ENCODE results near the gene LCE1D. TPM values are rescaled to one million over a fixed set of nuclear protein-coding genes. Genes with fewer than 3 reads are reported as not detected.

LCE1D gene
- total RNA-seq, 1 donor from 2014 or later = not detected

- intact Hi-C loops (cut with micrococcal nuclease) = no loop called here
Observed at GRCh38 chr1:152811671-152812070, 15.2 kb downstream of the LCE1D start, which contains the start of gene LCE1B. Gene LCE1B, plus strand, starts transcription at chr1:152811971. Its CDS starts 476 bp downstream, at chr1:152812447.

GRCh38 chr1:152817309-152817708 is 20.8 kb downstream of the LCE1D start:
- intact Hi-C loops (cut with micrococcal nuclease) = no loop called here

GRCh38 chr1:152823294-152823693 is 26.8 kb downstream of the LCE1D start:
- intact Hi-C loops (cut with micrococcal nuclease) = no loop called here

- intact Hi-C loops (cut with micrococcal nuclease) = no loop called here
Observed at GRCh38 chr1:152824964-152825363, 28.4 kb downstream of the LCE1D start.

- intact Hi-C loops (cut with micrococcal nuclease) = no loop called here
Observed at GRCh38 chr1:152827173-152827572, 30.7 kb downstream of the LCE1D start, which contains the start of gene LCE1A. Gene LCE1A, plus strand, starts transcription at chr1:152827473. Its CDS starts 0 bp downstream, at chr1:152827473.

GRCh38 chr1:152836870-152837269 is 40.3 kb downstream of the LCE1D start:
- intact Hi-C loops (cut with micrococcal nuclease) = no loop called here

- intact Hi-C loops (cut with micrococcal nuclease) = no loop called here
Observed at GRCh38 chr1:152842556-152842955, 46.0 kb downstream of the LCE1D start, which contains the start of gene LCE6A. Gene LCE6A, plus strand, starts transcription at chr1:152842856. Its CDS starts 665 bp downstream, at chr1:152843521.

Other genes starting within 250 kb of the LCE1D start
- not detected in 2 replicates for gene LCE3E, start 229.9 kb upstream of the LCE1D start, total RNA-seq
- gene LCE3D, start 216.2 kb upstream of the LCE1D start, total RNA-seq = not detected in 2 replicates
- not detected in 2 replicates for gene LCE3C, start 196.5 kb upstream of the LCE1D start, total RNA-seq
- not detected in 2 replicates for gene LCE3B, start 182.9 kb upstream of the LCE1D start, total RNA-seq
- gene LCE3A, start 173.6 kb upstream of the LCE1D start, total RNA-seq = not detected in 2 replicates
- not detected in 2 replicates for gene LCE2D, start 133.3 kb upstream of the LCE1D start, total RNA-seq
- not detected in 2 replicates for gene LCE2C, start 121.4 kb upstream of the LCE1D start, total RNA-seq
- not detected in 2 replicates for gene LCE2B, start 110.6 kb upstream of the LCE1D start, total RNA-seq
- not detected in 2 replicates for gene LCE2A, start 98.4 kb upstream of the LCE1D start, total RNA-seq
- gene LCE4A, start 88.6 kb upstream of the LCE1D start, total RNA-seq = not detected in 2 replicates
- gene KPRP, start 38.7 kb upstream of the LCE1D start, total RNA-seq = not detected in 2 replicates
- gene LCE1F, start 21.6 kb upstream of the LCE1D start, total RNA-seq = not detected in 2 replicates
- gene LCE1E, start 10.5 kb upstream of the LCE1D start, total RNA-seq = not detected in 2 replicates
- gene LCE1C, start 9.9 kb downstream of the LCE1D start, total RNA-seq = not detected in 2 replicates
- not detected in 2 replicates for gene LCE1B, start 15.2 kb downstream of the LCE1D start, total RNA-seq
- not detected in 2 replicates for gene LCE1A, start 30.8 kb downstream of the LCE1D start, total RNA-seq
- not detected in 2 replicates for gene LCE6A, start 46.1 kb downstream of the LCE1D start, total RNA-seq
- gene LCE7A, start 63.3 kb downstream of the LCE1D start, total RNA-seq = not detected in 2 replicates
- not detected in 2 replicates for gene SMCP, start 81.6 kb downstream of the LCE1D start, total RNA-seq
- gene IVL, start 111.8 kb downstream of the LCE1D start, total RNA-seq = not detected in 2 replicates
- not detected in 2 replicates for gene SPRR5, start 150.5 kb downstream of the LCE1D start, total RNA-seq
- not detected in 2 replicates for gene SPRR4, start 173.9 kb downstream of the LCE1D start, total RNA-seq
- not detected in 2 replicates for gene SPRR1A, start 187.4 kb downstream of the LCE1D start, total RNA-seq
- not detected in 2 replicates for gene SPRR3, start 205.0 kb downstream of the LCE1D start, total RNA-seq
- gene SPRR1B, start 234.5 kb downstream of the LCE1D start, total RNA-seq = not detected in 2 replicates
- not detected in 2 replicates for gene SPRR2D, start 244.4 kb downstream of the LCE1D start, total RNA-seq